Kidney capillary endothelial cell (primary cell): ENCODE data around the gene MEAK7.
A peak's percentile ranks its signal among the peaks of the same experiment; 100 is the strongest.

Experiments
- DNase-seq: peaks from one replicate; pipeline ENCODE4 v3.0.0-alpha.2; 2018; ENCODE audit warnings: low spot score

The MEAK7 gene

GRCh38 chr16:84511831-84512230, 7.4 kb upstream of the MEAK7 start:
- no peak for DNase-seq

GRCh38 chr16:84511180-84511800, 6.8 kb upstream of the MEAK7 start:
- peak; percentile 89 for DNase-seq

DNA sequence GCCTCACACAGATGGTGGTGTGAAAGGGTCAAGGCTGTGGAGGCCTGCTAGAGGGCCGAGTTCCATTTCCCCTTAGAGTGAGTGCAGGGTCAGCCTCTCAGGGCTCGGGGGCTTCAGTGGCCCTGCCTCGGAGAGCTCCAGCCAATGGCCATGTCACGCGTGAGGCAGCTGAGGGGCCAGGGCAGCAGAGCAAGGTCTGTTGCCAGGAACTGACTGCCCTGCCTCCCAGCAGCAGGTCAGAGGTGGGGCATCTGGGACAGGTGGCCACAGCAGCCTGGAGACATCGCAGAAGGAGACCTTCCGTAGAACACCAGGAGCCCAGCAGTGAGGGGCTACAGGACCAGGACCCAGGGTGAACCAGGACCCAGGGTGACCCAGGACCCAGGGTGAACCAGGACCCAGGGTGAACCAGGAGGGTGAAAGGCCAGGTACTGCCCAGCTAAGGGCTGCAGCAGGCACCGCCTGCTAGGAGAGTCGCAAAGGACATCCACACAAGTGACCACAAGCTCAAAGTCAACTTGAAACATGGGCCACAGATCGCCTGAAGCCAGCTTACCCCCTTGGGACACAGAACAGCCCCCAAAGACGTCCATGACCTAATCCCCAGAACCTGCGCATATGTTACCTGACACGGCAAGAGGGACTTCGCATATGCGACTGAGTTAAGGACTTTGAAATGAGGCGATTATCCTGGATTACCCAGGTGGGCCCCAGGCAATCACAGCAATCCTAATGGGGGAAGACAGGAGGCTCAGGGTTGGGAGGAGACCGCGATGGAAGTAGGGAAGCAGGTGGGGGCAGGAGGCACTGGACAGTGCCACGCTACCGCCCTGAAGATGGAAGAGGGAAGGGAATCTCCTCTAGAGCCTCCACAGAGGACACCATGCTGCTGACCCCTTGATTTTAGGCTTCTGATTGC, 4.8 kb upstream of the MEAK7 start:
- no peak for DNase-seq

DNA sequence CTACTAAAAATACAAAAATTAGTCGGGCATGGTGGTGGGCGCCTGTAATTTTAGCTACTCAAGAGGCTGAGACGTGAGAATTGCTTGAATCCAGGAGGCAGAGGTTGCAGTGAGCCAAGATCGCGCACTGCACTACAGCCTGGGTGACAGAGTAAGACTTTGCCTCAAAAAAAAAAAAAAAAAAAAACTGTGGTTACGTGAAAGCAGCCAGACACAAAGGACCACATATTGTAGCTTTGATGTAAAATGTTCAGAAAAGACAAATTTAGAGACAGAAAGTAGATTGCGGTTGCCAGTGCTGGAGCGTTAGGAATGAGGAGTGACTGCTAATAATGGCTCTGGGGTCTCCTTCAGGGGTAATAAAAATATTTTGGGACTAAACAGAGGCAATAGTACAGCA, 4.0 kb upstream of the MEAK7 start:
- DNase-seq = no peak

DNA sequence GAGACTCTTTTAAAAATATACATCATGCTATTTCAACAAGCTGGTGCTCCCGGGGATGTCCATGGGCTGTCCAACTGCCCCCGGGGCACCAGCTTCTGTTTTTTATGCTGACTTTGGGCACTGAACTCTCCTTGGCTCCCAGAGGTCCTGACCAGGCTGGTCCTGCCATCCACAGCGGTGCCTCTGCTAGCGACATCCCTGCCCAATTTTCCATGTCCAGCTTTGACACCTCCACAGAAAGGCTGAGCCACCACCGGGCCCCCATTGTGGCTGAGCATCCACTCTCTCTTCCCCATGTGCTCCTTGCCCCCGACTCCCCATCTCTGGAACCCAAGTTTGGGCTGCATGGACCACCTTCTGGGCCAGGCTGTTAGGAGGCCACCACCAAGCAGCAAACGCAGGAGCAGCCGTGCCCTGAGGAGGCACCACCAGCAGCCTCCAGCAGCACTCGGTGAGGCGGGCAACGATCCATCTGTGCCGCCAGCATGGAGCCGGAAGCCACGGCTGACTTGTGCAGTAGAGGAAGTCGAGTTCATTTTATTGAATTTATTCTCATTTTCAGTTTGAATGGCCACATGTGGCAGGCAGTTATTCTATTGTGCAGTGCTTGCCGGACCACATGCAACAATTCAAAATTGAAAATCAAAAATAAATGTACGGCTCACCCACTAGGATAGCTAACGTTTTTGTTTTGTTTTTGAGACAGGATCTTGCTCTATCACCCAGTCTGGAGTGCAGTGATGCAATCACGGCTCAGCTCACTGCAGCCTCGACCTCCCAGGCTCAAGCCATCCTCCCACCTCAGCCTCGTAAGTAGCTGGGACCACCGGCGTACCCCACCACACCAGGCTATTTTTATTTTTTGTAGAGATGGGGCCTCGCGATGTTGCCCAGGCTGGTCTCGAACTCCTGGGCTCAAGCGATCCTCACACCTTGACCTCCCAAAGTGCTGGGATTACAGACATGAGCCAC, 2.8 kb upstream of the MEAK7 start:
- no peak for DNase-seq

- no peak for DNase-seq
Observed at GRCh38 chr16:84505249-84506187, 1.1 kb upstream of the MEAK7 start.

GRCh38 chr16:84503751-84504395, 586 bp downstream of the MEAK7 start:
- DNase-seq = no peak

GRCh38 chr16:84502581-84502980, 1.9 kb downstream of the MEAK7 start:
- no peak for DNase-seq

DNA sequence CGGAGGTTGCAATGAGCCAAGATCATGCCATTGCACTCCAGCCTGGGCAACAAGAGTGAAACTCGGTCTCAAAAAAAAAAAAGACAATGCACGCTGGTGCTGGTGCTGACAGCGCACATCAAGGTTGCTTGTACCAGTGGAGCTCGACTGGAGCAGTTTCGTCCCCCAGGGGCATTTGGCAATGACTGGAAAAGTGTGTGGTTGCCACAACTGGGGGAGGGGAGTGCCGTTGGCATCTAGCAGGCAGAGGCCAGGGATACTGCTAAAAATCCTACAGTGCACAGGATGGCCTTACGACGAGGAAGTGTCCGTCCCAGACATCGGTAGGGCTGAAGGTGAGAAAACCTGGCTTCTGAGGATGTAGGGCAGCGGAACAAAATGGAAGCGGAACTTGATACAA, 2.4 kb downstream of the MEAK7 start:
- DNase-seq = no peak

DNA sequence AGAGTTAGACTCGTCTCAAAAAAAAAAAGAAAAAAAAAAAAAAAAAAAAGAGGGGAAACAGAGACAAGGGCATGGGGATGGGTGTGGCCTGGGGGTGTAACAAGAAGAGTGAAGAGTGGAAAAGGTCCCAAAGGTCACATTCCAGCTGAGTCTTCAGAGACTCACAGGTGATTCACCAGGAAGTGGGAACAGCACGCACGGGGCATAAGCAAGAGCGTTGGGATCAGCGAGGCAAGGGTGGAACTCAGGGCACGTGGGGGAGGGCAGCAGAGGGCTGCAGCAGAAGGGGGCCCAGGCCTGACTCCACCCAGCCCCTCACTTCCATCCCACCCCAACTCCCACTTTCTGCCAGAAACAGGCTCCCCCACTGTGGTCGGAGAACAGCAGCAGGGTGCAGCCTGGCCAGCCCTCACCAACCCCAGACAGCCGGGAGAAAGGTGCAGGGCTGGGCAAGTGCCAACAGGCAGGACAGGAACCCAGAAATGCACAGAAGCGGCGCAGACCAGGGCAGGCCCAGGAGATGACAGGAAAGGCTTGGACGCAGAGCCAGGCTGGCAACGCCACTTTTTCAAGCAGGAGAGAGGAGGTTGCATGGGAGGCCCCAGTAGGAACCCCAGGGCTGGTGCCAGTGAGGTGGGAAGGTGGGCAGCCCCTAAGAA, 3.3 kb downstream of the MEAK7 start:
- DNase-seq = peak; percentile 83

GRCh38 chr16:84500531-84500930, 3.9 kb downstream of the MEAK7 start:
- DNase-seq = no peak

DNA sequence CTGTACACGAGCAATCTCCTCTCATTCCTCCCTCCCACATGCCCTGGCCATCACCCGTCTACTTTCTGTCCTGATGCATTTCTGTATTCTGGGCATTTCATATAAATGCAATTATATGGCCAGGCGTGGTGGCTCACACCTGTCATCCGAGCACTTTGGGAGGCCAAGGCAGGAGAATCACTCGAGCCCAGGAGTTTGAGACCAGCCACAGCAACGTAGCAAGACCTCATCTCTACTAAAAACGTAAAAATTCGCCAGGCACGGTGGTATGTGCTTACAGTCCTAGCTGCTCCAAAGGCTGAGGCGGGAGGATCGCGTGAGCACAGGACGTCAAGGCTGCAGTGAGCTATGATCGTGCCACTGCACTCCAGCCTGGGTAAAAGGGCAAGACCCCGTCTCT, 4.8 kb downstream of the MEAK7 start:
- DNase-seq = no peak

- no peak for DNase-seq
Observed at GRCh38 chr16:84498859-84499620, 5.4 kb downstream of the MEAK7 start.

DNA sequence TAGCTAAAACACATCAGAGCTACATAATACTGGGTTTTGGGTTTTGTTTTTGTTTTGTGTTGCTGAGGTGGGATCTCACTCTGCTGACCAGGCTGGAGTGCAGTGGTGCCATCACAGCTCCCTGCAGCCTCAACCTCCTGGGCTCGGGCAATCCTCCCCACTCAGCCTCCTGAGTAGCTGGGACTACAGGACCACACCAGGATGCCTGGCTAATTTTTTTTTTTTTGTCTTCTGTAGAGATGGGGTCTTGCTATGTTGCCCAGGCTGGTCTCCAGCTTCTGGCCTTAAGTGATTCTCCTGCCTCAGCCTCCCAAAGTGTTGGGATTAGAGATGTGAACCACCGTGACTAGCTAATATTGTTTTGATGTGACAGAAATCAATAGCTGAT, 6.2 kb downstream of the MEAK7 start:
- no peak for DNase-seq

- DNase-seq = no peak
Observed at GRCh38 chr16:84497418-84498222, 6.8 kb downstream of the MEAK7 start.

- no peak for DNase-seq
Observed at GRCh38 chr16:84496991-84497390, 7.5 kb downstream of the MEAK7 start.

GRCh38 chr16:84495506-84495905, 9.0 kb downstream of the MEAK7 start:
- no peak for DNase-seq

DNA sequence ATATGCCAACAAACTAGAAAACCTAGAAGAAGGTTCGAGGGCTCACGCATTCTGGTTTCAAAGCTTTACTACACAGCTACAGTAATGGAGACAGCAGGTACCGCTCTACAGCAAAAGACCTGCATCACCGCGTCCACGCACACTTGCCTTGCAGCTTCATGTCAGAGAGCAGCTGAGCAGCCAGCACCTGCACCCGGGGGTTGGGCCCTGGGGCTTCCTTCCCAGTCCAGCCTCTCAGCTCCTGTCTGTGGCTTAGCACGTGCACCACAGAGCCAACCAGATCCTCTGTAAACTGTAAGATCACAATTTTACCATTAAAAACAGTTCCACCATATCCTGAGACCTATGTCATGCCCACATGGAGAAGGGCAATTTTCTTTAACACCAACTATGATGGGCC, 15.3 kb downstream of the MEAK7 start:
- no peak for DNase-seq

DNA sequence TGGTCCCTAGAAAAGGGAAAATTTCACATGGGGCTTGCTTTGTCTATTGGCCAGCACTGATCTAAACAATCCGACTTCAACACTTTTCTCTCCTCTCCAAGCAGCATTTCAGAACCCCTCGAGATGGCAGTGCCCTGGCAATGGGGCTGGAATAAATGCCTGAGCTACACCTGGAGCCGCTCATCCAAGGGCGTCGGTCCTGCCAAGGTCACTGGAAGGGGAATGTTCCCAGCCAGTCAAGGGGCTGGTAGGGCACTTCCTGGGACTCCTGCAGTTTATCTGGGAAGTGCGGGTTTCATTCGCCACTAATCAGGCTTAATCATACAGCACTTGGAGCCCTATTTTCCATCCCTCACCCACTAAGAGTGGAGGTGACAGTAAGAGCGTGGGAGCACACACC, 17.1 kb downstream of the MEAK7 start:
- DNase-seq = no peak
